Activated T-helper 9 cell treated with anti-CD3 and anti-CD28 coated beads, Interleukin-2, amount 50 U/mL, for 16 hours (primary cell): ENCODE measurements around the gene ACYP1.
A peak's percentile ranks its signal among the peaks of the same experiment; 100 is the strongest.

ENCODE experiments used
- DNase-seq: peaks from one replicate; pipeline ENCODE4 v3.0.0-alpha.2; 2020; ENCODE audit warnings: low read depth

ACYP1 gene

GRCh38 chr14:75063491-75064204, at the start of gene ACYP1:
TSS of gene ACYP1 (minus strand) at chr14:75064024. CDS start at chr14:75063553, 471 bp downstream.
- DNase-seq, result peak; percentile 85

DNA sequence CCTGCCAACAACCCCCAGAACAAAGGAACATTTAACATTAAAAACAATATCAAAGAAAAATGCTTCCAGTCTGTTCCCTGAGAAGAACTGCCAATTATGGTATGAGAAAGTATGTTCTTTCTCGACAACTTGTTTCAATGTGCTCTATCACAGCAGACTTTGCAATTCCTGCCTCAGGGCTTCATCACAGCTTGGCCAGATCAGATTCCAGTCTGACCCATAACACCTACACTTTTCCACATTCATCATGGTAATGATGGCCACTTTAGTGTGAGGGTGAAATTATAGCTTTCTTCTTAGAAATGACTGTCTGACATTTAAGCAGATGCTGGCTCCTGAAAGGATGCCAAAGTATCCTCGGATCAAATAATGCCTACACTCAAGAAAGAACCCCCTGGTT, 46.1 kb upstream of the ACYP1 start:
- DNase-seq, result no peak

- no peak for DNase-seq
Measured at GRCh38 chr14:75107186-75107585, 43.4 kb upstream of the ACYP1 start.

GRCh38 chr14:75101491-75101890, 37.7 kb upstream of the ACYP1 start:
- no peak for DNase-seq

DNA sequence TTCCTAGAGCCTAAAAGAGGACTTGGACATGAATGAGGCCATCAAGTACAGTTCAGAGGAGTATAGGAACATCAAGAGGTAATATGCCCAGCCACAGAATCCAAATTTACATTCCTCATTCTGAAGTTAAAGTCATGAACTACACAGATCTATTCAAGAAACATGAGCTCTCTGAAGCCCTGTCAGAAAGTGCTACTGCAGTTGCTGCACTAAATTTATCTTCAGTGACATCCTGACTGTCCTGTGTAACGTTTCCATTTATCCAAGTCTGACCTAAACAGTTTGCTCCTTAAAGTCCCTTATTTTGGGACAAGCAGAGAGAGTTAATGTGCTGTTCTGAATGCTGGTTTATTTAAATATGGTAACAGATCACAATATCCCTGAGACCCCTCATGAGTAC, 34.9 kb upstream of the ACYP1 start:
- no peak for DNase-seq

- DNase-seq, result no peak
Measured at GRCh38 chr14:75098212-75098611, 34.4 kb upstream of the ACYP1 start.

DNA sequence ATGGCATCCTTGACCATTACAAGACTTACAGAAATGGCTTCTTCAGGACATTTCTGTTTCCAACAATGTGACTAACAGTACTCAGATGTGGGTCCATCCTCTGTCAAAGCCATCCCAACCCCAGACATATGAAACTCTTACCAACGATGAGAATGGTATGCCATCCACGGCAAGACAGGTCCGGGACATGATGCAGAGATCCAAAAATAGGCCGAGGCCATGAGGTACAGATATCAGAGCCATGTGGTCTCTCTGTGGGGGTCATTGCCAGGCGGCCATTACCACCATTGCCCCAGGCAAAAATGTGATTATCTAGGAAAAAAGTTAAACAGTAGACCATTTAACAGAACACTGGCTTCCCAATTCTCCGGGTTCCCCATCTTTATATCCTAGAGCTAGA, 33.1 kb upstream of the ACYP1 start:
- DNase-seq, result no peak

DNA sequence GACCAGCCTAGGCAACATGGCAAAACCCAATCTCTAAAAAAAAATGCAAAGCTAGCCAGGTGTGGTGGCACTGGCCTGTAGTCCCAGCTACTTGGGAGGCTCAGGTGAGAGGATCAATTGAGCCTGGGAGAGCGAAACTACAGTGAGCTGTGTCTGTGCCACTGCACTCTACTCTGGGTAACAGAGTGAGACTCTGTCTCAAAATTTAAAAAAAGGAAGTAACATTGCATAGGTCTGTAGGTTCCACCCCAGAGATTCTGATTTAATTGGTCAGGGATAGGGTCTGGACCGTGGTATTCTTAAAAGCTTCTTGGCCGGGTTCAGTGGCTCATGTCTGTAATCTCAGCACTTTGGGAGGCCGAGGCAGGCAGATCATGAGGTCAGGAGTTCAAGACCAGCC, 31.9 kb upstream of the ACYP1 start:
- DNase-seq, result no peak

GRCh38 chr14:75094896-75095295, 31.1 kb upstream of the ACYP1 start:
- no peak for DNase-seq

DNA sequence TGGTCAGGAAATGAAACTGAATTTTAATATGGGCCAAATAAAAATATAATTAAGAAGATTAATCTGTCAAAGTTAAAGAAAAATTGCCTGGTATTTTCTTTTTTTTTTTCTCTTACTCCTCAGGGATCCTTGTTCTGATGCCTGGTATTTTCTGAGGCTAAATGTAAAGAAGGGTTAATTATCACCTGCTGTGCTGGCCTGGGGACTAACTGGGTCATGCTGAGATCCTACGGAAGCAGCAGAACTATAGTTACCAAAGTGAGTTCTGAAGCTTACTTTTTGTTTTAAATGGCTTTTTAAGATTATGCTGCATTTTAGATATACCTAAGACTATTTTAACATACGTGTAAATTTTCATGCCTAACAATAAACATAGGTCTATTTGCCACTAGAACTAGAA, 28.9 kb upstream of the ACYP1 start:
- no peak for DNase-seq

DNA sequence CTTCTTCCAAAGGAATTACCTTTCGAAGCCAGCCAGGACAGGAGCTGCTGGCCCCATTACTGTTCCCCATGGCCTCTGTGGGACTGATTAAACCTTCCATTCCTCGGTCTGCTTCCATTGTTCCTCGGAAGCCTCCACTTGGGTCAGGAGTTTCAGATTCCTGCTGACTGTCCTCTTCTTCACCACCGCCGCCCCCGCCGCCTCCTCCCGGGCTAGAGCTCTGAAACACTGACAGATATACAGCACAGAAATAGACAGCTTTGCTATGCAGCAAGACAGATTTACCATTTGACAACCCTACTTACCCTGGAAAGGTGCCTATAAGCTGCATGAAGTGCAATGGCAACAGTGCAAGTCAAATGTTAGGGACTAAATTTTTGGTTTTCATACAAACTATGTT, 27.4 kb upstream of the ACYP1 start:
- no peak for DNase-seq

GRCh38 chr14:75090353-75090752, 26.5 kb upstream of the ACYP1 start:
- DNase-seq, result no peak

DNA sequence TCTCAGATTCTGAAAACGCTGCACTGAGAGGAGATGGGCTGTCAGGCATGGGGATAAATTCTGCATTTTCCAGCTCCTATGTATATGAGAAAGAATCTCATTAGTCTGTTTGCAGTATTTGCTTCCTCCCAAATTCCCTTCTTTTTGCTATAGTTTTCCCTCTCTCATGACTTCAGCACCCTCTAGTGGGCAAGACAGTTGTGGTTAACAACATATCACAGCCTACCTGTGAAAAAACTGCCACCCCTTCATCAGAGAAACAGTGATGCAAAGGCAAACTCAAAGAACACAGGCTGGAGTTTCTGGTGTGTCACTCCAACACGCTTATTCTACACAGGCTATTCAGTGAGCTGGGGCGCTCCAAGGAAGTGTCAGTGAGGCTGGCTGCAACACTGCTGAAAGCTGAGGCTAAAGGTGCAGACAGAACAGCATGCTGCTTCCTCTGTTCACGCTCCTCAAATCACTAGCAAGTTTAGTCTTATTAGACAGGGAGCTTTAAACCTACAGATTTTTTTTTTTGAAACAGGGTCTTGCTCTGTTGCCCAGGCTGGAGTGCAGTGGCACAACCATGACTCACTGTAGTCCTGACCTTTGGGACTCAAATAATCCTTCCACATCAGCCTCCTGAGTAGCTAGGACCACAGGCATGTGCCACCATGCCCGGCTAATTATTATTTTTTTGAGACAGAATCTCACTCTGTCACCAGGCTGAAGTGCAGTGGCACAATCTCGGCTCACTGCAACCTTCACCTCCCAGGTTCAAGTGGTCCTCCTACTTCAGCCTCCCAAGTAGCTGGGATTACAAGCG, 24.9 kb upstream of the ACYP1 start:
- DNase-seq, result no peak

- DNase-seq, result no peak
Measured at GRCh38 chr14:75088153-75088552, 24.3 kb upstream of the ACYP1 start.

- no peak for DNase-seq
Measured at GRCh38 chr14:75084513-75084912, 20.7 kb upstream of the ACYP1 start.

DNA sequence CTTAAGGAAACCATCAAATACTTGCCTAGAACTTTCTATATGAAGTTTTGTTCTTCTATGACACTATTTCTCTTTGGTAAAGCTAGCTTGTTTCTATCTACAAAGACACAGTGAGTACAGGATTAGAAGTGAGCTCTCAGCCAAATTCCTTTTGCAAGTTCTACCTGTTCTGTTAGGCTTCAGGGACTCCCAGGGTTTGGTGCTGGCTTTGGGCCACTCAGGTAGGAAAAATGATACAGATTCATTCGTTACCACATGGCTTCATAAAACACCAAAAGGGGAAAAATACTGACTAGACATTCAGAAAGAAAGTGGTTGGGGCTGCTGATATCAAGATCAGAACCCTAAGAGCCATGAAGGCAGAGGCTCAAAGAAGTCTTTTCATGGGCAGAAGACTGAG, 19.4 kb upstream of the ACYP1 start:
- no peak for DNase-seq

GRCh38 chr14:75081660-75082229, 17.9 kb upstream of the ACYP1 start:
- no peak for DNase-seq

GRCh38 chr14:75079521-75079920, 15.7 kb upstream of the ACYP1 start:
- no peak for DNase-seq

GRCh38 chr14:75077794-75078193, 14.0 kb upstream of the ACYP1 start:
- no peak for DNase-seq

DNA sequence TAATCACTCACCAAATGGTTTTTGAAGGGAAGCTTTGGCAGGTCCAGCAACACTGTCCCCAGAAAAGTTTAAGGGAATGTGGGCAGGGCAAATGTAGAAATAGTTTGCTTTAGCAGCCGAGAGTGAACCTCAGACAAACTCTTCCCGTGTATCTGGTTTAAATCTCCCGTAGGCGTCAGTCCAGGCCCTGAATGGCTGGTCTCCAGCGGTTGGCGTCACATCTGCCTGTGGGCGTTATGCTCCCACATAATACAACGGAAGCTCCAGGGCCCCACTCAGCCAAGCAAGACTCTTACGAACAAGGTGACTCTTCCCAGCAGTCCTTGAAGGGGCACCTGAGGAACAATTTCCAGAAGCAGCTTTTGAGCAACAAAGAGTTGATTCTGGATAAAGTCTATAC, 6.6 kb upstream of the ACYP1 start:
- no peak for DNase-seq

DNA sequence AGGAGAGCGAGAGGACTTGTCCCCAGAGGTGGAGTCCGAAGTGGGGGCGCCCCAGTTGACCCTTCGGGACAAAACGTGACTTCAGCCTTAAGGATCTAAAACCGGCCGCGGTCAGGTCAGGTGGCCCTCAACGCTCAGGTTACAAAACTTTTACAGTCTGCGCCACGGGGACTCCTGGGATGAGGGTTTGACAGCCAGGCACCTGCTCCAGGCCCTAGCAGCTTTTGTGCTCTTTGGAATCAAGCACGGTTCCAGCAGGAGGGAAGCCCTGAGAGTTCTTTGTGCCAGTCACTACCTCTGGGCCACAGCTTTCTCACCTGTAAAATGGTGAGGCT, 6.0 kb upstream of the ACYP1 start:
- DNase-seq, result no peak

- peak; percentile 47 for DNase-seq
Measured at GRCh38 chr14:75069121-75069810, 5.4 kb upstream of the ACYP1 start, which contains the start of gene ZC2HC1C. TSS of gene ZC2HC1C (plus strand) at chr14:75069641. CDS start at chr14:75070574, 933 bp downstream.
